Mammary epithelial cell (primary cell): ENCODE results near the gene TSC1.

ENCODE experiments used
- EZH2 ChIP-seq: IDR thresholded peaks from 2 replicates; pipeline ENCODE4 v1.6.1; 2012; ENCODE audit warnings: low read length, inconsistent platforms, borderline replicate concordance
- TF ChIP-seq, protein P1 (sequence below), 2 donors: IDR thresholded peaks in 1 of 2; conservative IDR thresholded peaks in 1 of 2; 2 replicates each; pipeline ENCODE4 v1.5.1; 2011 to 2012; ENCODE audit warnings: inconsistent platforms in 2 of 2, low read length in 2 of 2, mild to moderate bottlenecking in 2 of 2, control low read depth in 1 of 2, low read depth in 1 of 2; ENCODE audit not compliant: insufficient read depth in 1 of 2; ENCODE audit errors: extremely low read depth in 1 of 2

DNA sequence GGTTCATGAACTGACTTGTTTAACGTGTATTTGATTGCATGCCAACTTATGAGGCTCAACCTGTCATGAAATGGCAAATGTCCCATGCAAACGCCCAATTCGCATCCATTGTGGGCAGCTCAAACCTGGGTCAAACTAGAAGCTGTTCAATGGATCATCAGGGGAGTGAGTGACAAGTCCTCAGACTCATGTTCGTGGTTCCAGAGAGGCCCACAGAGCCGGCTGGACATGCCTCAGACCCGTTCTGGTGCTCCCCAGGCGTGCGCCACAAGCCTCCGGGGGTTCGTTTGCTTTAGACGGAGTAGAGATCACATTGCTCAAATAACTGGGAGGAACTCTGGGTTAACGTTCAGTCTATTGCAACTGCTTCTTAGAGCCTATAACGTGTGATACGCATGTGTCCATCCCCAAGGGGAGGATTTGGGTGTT, 49.1 kb upstream of the TSC1 start:
- TF ChIP-seq, protein P1, sequence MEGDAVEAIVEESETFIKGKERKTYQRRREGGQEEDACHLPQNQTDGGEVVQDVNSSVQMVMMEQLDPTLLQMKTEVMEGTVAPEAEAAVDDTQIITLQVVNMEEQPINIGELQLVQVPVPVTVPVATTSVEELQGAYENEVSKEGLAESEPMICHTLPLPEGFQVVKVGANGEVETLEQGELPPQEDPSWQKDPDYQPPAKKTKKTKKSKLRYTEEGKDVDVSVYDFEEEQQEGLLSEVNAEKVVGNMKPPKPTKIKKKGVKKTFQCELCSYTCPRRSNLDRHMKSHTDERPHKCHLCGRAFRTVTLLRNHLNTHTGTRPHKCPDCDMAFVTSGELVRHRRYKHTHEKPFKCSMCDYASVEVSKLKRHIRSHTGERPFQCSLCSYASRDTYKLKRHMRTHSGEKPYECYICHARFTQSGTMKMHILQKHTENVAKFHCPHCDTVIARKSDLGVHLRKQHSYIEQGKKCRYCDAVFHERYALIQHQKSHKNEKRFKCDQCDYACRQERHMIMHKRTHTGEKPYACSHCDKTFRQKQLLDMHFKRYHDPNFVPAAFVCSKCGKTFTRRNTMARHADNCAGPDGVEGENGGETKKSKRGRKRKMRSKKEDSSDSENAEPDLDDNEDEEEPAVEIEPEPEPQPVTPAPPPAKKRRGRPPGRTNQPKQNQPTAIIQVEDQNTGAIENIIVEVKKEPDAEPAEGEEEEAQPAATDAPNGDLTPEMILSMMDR (conservative IDR thresholded peaks at IDR 0.05 in 1 of 2, IDR thresholded peaks at IDR 0.05 in 1 of 2; ENCODE audit: extremely low read depth in 1 of 2, insufficient read depth in 1 of 2, low read depth in 1 of 2, low read length in 2 of 2), result no peak
- TF ChIP-seq EZH2, result no peak
